Spleen (tissue), 11 donors: ENCODE measurements around the gene IL24. TPM values are rescaled to one million over a fixed set of nuclear protein-coding genes. Genes with fewer than 3 reads are reported as not detected.

Experiments used
- DNase-seq: peaks from one replicate; pipeline ENCODE4 v3.0.0-alpha.2; 2020
- H3K27ac ChIP-seq, 8 donors: fragments of 200-600 bp; sonication (generic) in 7 of 8; 1 replicate in 4 of 8; 2 replicates in 4 of 8; pipeline versions ENCODE4 v1.5.0 to v1.8.0; 2016 to 2021; ENCODE audit warnings: inconsistent platforms in 4 of 8, mild to moderate bottlenecking in 4 of 8, moderate library complexity in 1 of 8
- H3K27me3 ChIP-seq, 7 donors: fragments of 200-600 bp; sonication (generic) in 6 of 7; replicated peaks in 1 of 7; 1 replicate in 4 of 7; 2 replicates in 3 of 7; pipeline versions ENCODE4 v1.5.0 to v1.8.0; 2016 to 2021; ENCODE audit warnings: inconsistent platforms in 3 of 7, mild to moderate bottlenecking in 1 of 7
- H3K36me3 ChIP-seq, 6 donors: fragments of 200-600 bp; sonication (generic) in 5 of 6; 1 replicate in 4 of 6; 2 replicates in 2 of 6; pipeline versions ENCODE4 v1.5.0 to v1.8.0; 2016 to 2021; ENCODE audit warnings: inconsistent platforms in 2 of 6
- H3K4me1 ChIP-seq, 6 donors: fragments of 200-600 bp; sonication (generic) in 5 of 6; 1 replicate in 3 of 6; 2 replicates in 3 of 6; pipeline versions ENCODE4 v1.5.0 to v1.8.0; 2016 to 2021; ENCODE audit warnings: inconsistent platforms in 3 of 6
- H3K4me3 ChIP-seq, 8 donors: fragments of 200-600 bp; sonication (generic) in 7 of 8; 1 replicate in 4 of 8; 2 replicates in 4 of 8; pipeline versions ENCODE4 v1.5.0 to v1.8.0; 2016 to 2021; ENCODE audit warnings: inconsistent platforms in 4 of 8, mild to moderate bottlenecking in 4 of 8, moderate library complexity in 2 of 8
- H3K9me3 ChIP-seq, 8 donors: fragments of 200-600 bp; sonication (generic) in 7 of 8; 1 replicate in 4 of 8; 2 replicates in 4 of 8; pipeline versions ENCODE4 v1.5.0 to v1.8.0; 2016 to 2021; ENCODE audit warnings: inconsistent platforms in 4 of 8
- CTCF ChIP-seq, 11 experiments: fragments of 200-600 bp in 7 of 11; fragments of 450-650 bp in 4 of 11; sonication (generic) in 4 of 11; IDR thresholded peaks in 8 of 11; conservative IDR thresholded peaks in 3 of 11; 1 replicate in 7 of 11; 2 replicates in 4 of 11; pipeline versions ENCODE4 v1.4.0 to v1.8.0; 2016 to 2021; ENCODE audit warnings: antibody characterized with exemption in 11 of 11, inconsistent platforms in 4 of 11, mild to moderate bottlenecking in 1 of 11
- POLR2A ChIP-seq, 3 donors: fragments of 450-650 bp; IDR thresholded peaks; one replicate each; pipeline ENCODE4 v1.5.1; 2017; ENCODE audit warnings: antibody characterized with exemption in 3 of 3, mild to moderate bottlenecking in 1 of 3
- POLR2AphosphoS5 ChIP-seq, 3 donors: sonication (generic); formaldehyde crosslinking; IDR thresholded peaks; one replicate each; pipeline ENCODE4 v1.5.1; 2017; ENCODE audit warnings: antibody characterized with exemption in 3 of 3
- WGBS, 5 donors: extraction: QIAGEN DNeasy Blood & Tissue Kit in 3 of 5; methylation state at CpG; one replicate each; pipeline versions ENCODE4 v1.1.5 to v1.1.7; 2013 to 2018; 5-methylcytosine and 5-hydroxymethylcytosine counted together
- intact Hi-C: fragments of 100-400 bp; cut with DNase I; formaldehyde crosslinking; loops from one replicate; pipeline ENCODE4 v1.15.0; 2023; ENCODE audit warnings: low total_unique reads
- polyA plus RNA-seq, 3 donors: library from polyadenylated mRNA; stranded (reverse); fragments of 200-250 nt; gene quantifications; one replicate each; pipeline ENCODE4 v1.2.1, GENCODE V29; 2013
- total RNA-seq, 7 donors: library from RNA; depleted of rRNA in 3 of 7; stranded (reverse); fragments of >200 nt in 3 of 7; fragmentation: NEBNext Ultra II Directional in 4 of 7; extraction: Animal tissue kit (Norgen Biotek cat#: 25700) in 4 of 7; gene quantifications; one replicate each; pipeline versions ENCODE4 v1.1.0 to v1.2.1, GENCODE V29; 2016 to 2021
- donor health status: healthy with polysubstance abuse.
- donor health status: DM: no; HTN: no; CAD: no; lungs with moderate emphysema.
- donor health status: DM: no; HTN: no; CAD: no.
- donor health status: Bipolar disorder and iron deficiency.
- donor health status: healthy.
- donor health status: DM: no; HTN: no; CAD: no.
- donor health status: DM: yes; HTN: yes; CAD: no.

The IL24 gene
- total and polyA plus RNA-seq, 10 donors = 0.30 to 2.0 (median 1.2) TPM; not detected in 5

- peak; percentile 69 for DNase-seq
- 87 to 98% (median 89%) methylated on average over 5 to 7 of the region's 7 CpGs for WGBS, 5 donors
- Histone ChIP-seq H3K27ac (peak overlapping the region in 6 of 8 donors; percentile 23 to 66 (median 41)), H3K36me3 (peaks cover 0 to 36% (median 23%) of the 10 kb centered on the region in 6 donors), H3K4me1 (peaks cover under 1 to 33% (median 10%) of the 10 kb centered on the region in 6 donors), H3K9me3 (no peaks in the 10 kb centered on the region), H3K4me3 (no peak overlapping the region), H3K27me3 (no peaks in the 10 kb centered on the region)
- intact Hi-C loops = no loop called here
- TF ChIP-seq CTCF (IDR thresholded peaks at IDR 0.05 in 8 of 11, conservative IDR thresholded peaks at IDR 0.05 in 3 of 11) (no peak), POLR2A (IDR thresholded peaks at IDR 0.05) (no peak), POLR2AphosphoS5 (IDR thresholded peaks at IDR 0.05) (peak; percentile 43 to 86 (median 56))
Measured at GRCh38 chr1:206900149-206900548, 2.9 kb downstream of the IL24 start.

DNA sequence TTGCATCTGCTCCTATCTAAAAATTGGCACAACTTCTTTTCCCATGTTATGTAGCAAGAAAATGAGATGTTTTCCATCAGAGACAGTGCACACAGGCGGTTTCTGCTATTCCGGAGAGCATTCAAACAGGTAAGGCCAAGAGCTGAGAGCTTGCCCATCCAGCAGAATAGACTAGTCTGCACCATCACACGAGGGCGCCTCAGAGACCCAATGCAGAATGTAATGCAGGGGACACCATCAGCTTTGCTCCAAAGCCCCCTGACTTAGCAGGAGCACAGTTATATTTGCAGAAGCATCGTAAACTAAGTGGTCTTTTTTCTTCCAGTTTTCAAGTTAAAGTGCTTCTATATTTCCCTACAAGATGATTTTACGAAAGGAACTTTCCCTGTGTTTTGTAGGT, 4.7 kb downstream of the IL24 start:
- peak overlapping the region in 1 of 8 donors; percentile 40 for H3K27ac ChIP-seq
- peaks cover 0 to 51% (median 24%) of the 10 kb centered on the region in 6 donors for H3K36me3 ChIP-seq
- 84 to 95% (median 91%) methylated on average over 6 of the region's 6 CpGs for WGBS, 5 donors
- peaks cover 14 to 50% (median 25%) of the 10 kb centered on the region in 6 donors for H3K4me1 ChIP-seq
- no peak overlapping the region for H3K4me3 ChIP-seq
- intact Hi-C loops = no loop called here
- no peak for DNase-seq
- no peaks in the 10 kb centered on the region for H3K27me3 ChIP-seq
- H3K9me3 ChIP-seq = no peaks in the 10 kb centered on the region
- TF ChIP-seq POLR2A (IDR thresholded peaks at IDR 0.05) (no peak), POLR2AphosphoS5 (IDR thresholded peaks at IDR 0.05) (peak in 1 of 3 donors; percentile 25)

- no peak for DNase-seq
- TF ChIP-seq CTCF (IDR thresholded peaks at IDR 0.05 in 8 of 11, conservative IDR thresholded peaks at IDR 0.05 in 3 of 11) (no peak), POLR2A (IDR thresholded peaks at IDR 0.05) (no peak), POLR2AphosphoS5 (IDR thresholded peaks at IDR 0.05) (peak in 1 of 3 donors; percentile 76)
- peaks cover 0 to 5% (median 0%) of the 10 kb centered on the region in 7 donors for H3K27me3 ChIP-seq
- H3K36me3 ChIP-seq = peaks cover 0 to 58% (median 29%) of the 10 kb centered on the region in 6 donors
- H3K27ac ChIP-seq = no peak overlapping the region
- H3K4me3 ChIP-seq = no peak overlapping the region
- intact Hi-C loops = no loop called here
- WGBS, 5 donors = 69 to 87% (median 83%) methylated on average over 1 of the region's 1 CpG
- H3K9me3 ChIP-seq = no peaks in the 10 kb centered on the region
- H3K4me1 ChIP-seq = peaks cover 20 to 57% (median 32%) of the 10 kb centered on the region in 6 donors
Measured at GRCh38 chr1:206902702-206903101, 5.5 kb downstream of the IL24 start.

DNA sequence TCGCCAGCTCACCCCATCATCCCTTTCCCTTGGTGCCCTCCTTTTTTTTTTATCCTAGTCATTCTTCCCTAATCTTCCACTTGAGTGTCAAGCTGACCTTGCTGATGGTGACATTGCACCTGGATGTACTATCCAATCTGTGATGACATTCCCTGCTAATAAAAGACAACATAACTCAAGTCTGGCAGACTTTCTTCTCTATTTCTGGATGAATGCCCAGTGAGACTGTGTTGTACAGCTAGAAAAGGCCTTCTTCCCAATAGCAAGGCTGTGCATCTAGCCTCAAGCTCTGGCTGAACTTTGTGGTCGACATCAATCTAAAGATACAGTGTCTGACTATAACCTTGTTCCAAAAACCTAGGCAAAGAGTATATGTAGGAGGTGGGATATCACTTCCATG, 6.4 kb downstream of the IL24 start:
- TF ChIP-seq POLR2AphosphoS5 (IDR thresholded peaks at IDR 0.05) (peak in 1 of 3 donors; percentile 34), CTCF (IDR thresholded peaks at IDR 0.05 in 8 of 11, conservative IDR thresholded peaks at IDR 0.05 in 3 of 11) (no peak)
- intact Hi-C loops = no loop called here
- no peak for DNase-seq
- no peak overlapping the region for H3K27ac ChIP-seq
- 82 to 96% (median 91%) methylated on average over 2 of the region's 2 CpGs for WGBS, 5 donors
- H3K4me3 ChIP-seq = no peak overlapping the region
- H3K27me3 ChIP-seq = peaks cover 0 to 15% (median 0%) of the 10 kb centered on the region in 7 donors
- no peaks in the 10 kb centered on the region for H3K9me3 ChIP-seq
- H3K4me1 ChIP-seq = peaks cover 22 to 59% (median 42%) of the 10 kb centered on the region in 6 donors
- H3K36me3 ChIP-seq = peaks cover 0 to 68% (median 33%) of the 10 kb centered on the region in 6 donors
